Gastroesophageal sphincter (tissue), 4 donors: ENCODE results near the gene ULK4. TPM values are rescaled to one million over a fixed set of nuclear protein-coding genes. Genes with fewer than 3 reads are reported as not detected.

Experiments used
- ATAC-seq: fragments of 150-250 bp; one replicate; pipeline ENCODE4 v1.9.1; 2016; ENCODE audit warnings: mild to moderate bottlenecking, moderate library complexity
- H3K27ac ChIP-seq, 4 donors: fragments of 200-600 bp; sonication (generic) in 3 of 4; 1 replicate in 3 of 4; 2 replicates in 1 of 4; pipeline ENCODE4 v1.5.1; 2016 to 2019
- H3K27me3 ChIP-seq: fragments of 200-600 bp; sonication (generic); one replicate; pipeline ENCODE4 v1.5.1; 2019
- H3K36me3 ChIP-seq, 2 donors: fragments of 200-600 bp; sonication (generic); one replicate each; pipeline ENCODE4 v1.5.1; 2019; ENCODE audit warnings: control low read depth in 1 of 2
- H3K4me1 ChIP-seq, 3 donors: fragments of 200-600 bp; sonication (generic); 1 replicate in 2 of 3; 2 replicates in 1 of 3; pipeline ENCODE4 v1.5.1; 2016 to 2019; ENCODE audit warnings: control low read depth in 2 of 3
- H3K4me3 ChIP-seq, 2 donors: fragments of 200-600 bp; sonication (generic); one replicate each; pipeline ENCODE4 v1.5.1; 2019; ENCODE audit warnings: mild to moderate bottlenecking in 1 of 2, moderate library complexity in 1 of 2
- H3K9me3 ChIP-seq, 3 donors: fragments of 200-600 bp; sonication (generic); one replicate each; pipeline ENCODE4 v1.5.1; 2017 to 2019; ENCODE audit warnings: control low read depth in 2 of 3
- CTCF ChIP-seq, 4 experiments: fragments of 200-600 bp in 2 of 4; fragments of 450-650 bp in 2 of 4; sonication (generic) in 1 of 4; IDR thresholded peaks; one replicate each; pipeline ENCODE4 v1.5.1; 2017 to 2019; ENCODE audit warnings: antibody characterized with exemption in 4 of 4, mild to moderate bottlenecking in 2 of 4, moderate library complexity in 2 of 4
- EP300 ChIP-seq: sonication (generic); formaldehyde crosslinking; IDR thresholded peaks from one replicate; pipeline ENCODE4 v1.6.1; 2017; ENCODE audit warnings: antibody characterized with exemption, mild to moderate bottlenecking
- POLR2A ChIP-seq, 2 donors: fragments of 450-650 bp; IDR thresholded peaks; one replicate each; pipeline ENCODE4 v1.6.1; 2017; ENCODE audit warnings: antibody characterized with exemption in 2 of 2, mild to moderate bottlenecking in 2 of 2, moderate library complexity in 1 of 2
- POLR2AphosphoS5 ChIP-seq: sonication (generic); formaldehyde crosslinking; IDR thresholded peaks from one replicate; pipeline ENCODE4 v1.6.1; 2017; ENCODE audit warnings: antibody characterized with exemption
- WGBS, 2 donors: methylation state at CpG; one replicate each; pipeline ENCODE4 v1.1.5; 2018; ENCODE audit warnings: low coverage in 1 of 2; 5-methylcytosine and 5-hydroxymethylcytosine counted together
- total RNA-seq, 4 donors: library from RNA; depleted of rRNA; stranded (reverse); fragments of >200 nt; gene quantifications; one replicate each; pipeline ENCODE4 v1.1.0, GENCODE V29; 2016

Gene ULK4
- total RNA-seq, 4 donors from 2014 or later: 3.8 to 15.4 (median 8.8) TPM

DNA sequence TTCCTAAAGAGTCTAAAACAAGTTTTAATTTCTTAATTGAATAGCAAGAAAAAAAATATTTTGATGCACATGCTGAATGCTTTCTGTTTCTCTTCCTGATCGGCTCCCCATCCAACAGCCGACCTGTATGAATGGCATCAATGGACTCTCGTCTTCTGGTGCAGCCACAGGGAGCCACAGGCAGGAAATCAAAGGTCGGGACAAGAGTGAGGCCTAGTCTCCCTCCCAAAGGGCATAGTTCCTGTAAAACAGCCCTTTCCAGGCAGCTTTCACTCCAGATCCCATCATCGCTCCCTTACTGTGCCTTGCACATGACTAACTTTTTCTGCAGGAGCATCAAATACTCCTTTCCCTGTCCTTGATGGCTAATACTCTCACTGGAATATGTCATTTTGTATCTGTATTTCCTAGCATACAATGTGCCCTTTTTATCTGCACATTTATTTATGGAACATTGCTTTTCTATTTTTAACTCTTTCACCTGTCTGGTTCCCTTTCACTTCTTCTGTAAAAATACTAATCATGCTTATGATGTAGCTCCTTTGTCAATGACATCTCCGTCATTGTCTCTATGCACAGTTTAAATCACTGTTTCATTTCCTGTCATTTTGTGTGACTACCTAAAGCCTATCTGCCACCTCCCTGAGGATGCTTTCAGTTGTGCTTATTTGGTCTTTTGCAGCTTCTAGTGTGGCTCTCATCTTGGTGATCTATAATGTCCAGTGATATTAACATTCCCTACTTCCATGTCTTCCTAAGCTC, 436.4 kb downstream of the ULK4 start:
- no peaks in the 10 kb centered on the region for H3K4me1 ChIP-seq
- no peak overlapping the region for H3K4me3 ChIP-seq
- H3K27ac ChIP-seq: no peak overlapping the region
- WGBS, 2 donors: 76 to 82% methylated on average over 1 to 6 of the region's 6 CpGs
- TF ChIP-seq CTCF (IDR thresholded peaks at IDR 0.05) (no peak), POLR2AphosphoS5 (no peak), POLR2A (IDR thresholded peaks at IDR 0.05) (no peak), EP300 (no peak)
- no peak for ATAC-seq
- H3K9me3 ChIP-seq: no peaks in the 10 kb centered on the region
- H3K27me3 ChIP-seq: no peaks in the 10 kb centered on the region
- H3K36me3 ChIP-seq: no peaks in the 10 kb centered on the region

DNA sequence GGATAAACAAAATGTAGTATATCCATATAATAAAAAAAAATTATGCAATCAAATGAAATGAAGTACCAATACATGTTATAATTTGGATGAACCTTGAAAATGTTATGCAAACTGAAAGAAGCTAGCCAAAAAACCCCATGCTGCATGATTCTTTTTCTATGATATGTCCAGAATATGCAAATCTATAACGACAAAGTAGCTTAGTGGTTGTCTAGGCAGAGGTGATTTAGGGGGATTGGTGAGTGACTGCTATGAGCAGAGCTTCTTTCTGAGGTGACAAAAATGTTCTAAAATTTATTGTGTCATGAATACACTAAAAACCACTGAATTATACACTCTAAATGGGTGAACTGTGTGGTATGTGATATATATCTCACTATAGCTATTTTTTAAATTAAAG, 438.0 kb downstream of the ULK4 start:
- Histone ChIP-seq H3K36me3 (no peaks in the 10 kb centered on the region), H3K4me1 (no peaks in the 10 kb centered on the region), H3K27ac (no peak overlapping the region), H3K4me3 (no peak overlapping the region), H3K9me3 (no peaks in the 10 kb centered on the region), H3K27me3 (no peaks in the 10 kb centered on the region)
- 92 to 95% methylated on average over 1 of the region's 1 CpG for WGBS, 2 donors
- TF ChIP-seq POLR2A (IDR thresholded peaks at IDR 0.05) (no peak), POLR2AphosphoS5 (no peak), EP300 (no peak), CTCF (IDR thresholded peaks at IDR 0.05) (no peak)
- no peak for ATAC-seq

- H3K4me3 ChIP-seq: no peak overlapping the region
- no peak for ATAC-seq
- WGBS, 2 donors: 85% methylated on average over 2 of the region's 2 CpGs; no CpG with 5 or more reads in 1 of the 2 donors
Observed at GRCh38 chr3:41522612-41523011, 439.3 kb downstream of the ULK4 start.

DNA sequence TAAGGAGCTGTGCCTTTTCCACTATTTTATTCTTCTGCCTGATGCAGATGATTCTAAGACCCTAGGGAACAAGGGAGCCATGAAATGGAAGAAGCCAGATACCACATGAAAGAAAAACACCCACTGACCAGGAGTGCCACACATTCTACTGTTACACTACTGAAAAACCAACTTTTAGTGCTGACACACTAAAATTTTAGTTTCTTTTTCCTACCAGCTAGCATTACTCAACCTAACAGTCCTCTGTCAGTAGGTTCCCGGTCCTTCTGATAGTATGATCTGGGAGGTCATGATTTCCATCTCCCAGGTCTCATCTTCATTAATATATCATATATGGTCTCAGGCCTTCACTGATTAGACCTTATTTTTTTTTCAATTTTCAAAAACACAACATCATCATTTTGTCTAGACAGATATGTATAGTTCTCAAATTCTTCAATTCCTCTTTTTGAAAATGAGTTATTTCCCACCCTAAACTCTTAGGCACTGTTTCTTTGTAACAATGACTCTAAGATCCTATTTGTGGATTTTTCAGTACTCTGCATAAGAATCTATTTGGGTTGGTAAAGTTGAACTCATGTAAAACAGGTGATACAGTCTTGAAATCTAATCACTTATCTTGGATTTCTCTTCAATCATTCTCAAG, 440.8 kb downstream of the ULK4 start:
- Histone ChIP-seq H3K9me3 (no peaks in the 10 kb centered on the region), H3K36me3 (no peaks in the 10 kb centered on the region), H3K27me3 (no peaks in the 10 kb centered on the region), H3K4me3 (no peak overlapping the region), H3K4me1 (no peaks in the 10 kb centered on the region), H3K27ac (no peak overlapping the region)
- 86 to 92% methylated on average over 1 of the region's 1 CpG for WGBS, 2 donors
- no peak for TF ChIP-seq POLR2A (IDR thresholded peaks at IDR 0.05)
- no peak for TF ChIP-seq EP300
- TF ChIP-seq POLR2AphosphoS5: no peak
- no peak for TF ChIP-seq CTCF (IDR thresholded peaks at IDR 0.05)
- ATAC-seq: no peak

More at GRCh38 chr3:41522612-41523011, 439.3 kb downstream of the ULK4 start:
- Histone ChIP-seq H3K4me1 (no peaks in the 10 kb centered on the region), H3K9me3 (no peaks in the 10 kb centered on the region), H3K36me3 (no peaks in the 10 kb centered on the region), H3K27me3 (no peaks in the 10 kb centered on the region), H3K27ac (no peak overlapping the region)
- TF ChIP-seq CTCF (IDR thresholded peaks at IDR 0.05) (no peak), EP300 (no peak), POLR2AphosphoS5 (no peak), POLR2A (IDR thresholded peaks at IDR 0.05) (no peak)

DNA sequence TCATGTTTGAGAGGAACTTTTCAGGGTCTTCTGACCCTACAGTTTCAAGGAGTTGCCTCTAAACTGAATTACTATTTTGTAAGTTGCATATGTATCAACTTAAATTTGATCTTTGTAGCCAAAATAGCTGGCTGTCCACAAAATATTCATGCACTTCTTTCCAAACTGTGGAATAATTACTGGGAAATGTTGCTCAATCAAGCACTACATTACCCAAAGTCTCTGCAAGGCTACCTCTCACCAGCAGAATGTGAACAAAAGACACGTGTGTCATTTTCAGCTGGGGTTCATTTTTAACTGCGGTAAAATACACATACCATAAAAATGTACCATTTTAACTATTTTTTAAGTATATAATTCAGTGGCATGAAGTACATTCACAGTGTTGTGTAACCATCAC, 442.2 kb downstream of the ULK4 start:
- Histone ChIP-seq H3K4me1 (no peaks in the 10 kb centered on the region), H3K27me3 (no peaks in the 10 kb centered on the region), H3K36me3 (no peaks in the 10 kb centered on the region), H3K4me3 (no peak overlapping the region), H3K27ac (no peak overlapping the region), H3K9me3 (no peaks in the 10 kb centered on the region)
- 89 to 100% methylated on average over 2 of the region's 2 CpGs for WGBS, 2 donors
- ATAC-seq: no peak
- TF ChIP-seq POLR2A (IDR thresholded peaks at IDR 0.05): no peak
- TF ChIP-seq CTCF (IDR thresholded peaks at IDR 0.05): no peak
- no peak for TF ChIP-seq EP300
- no peak for TF ChIP-seq POLR2AphosphoS5
